Hippocampal formation (tissue), 2 donors: ENCODE data around the gene PDE8B.

Experiments used
- DNase-seq, 2 donors: peaks; one replicate each; lab custom pipeline; 2025; lab: John Stamatoyannopoulos, UW

The PDE8B gene

DNA sequence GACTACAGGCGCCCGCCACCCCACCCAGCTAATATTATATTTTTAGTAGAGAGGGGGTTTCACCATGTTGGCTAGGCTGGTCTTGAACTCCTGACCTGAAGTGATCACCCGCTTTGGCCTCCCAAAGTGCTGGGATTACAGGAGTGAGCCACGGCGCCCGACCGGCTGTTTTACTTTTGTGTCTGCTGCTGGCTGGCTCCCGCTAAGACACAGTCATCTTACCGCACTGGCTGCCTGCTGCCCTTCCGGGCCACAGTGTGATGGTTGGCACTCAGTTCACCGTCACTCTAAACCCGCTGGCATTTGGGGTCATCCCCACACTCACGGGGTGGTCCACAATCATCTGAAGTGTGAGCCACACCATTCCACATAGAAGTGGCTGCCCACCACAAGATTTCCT is 188.0 kb downstream of the PDE8B start:
- no peak for DNase-seq

DNA sequence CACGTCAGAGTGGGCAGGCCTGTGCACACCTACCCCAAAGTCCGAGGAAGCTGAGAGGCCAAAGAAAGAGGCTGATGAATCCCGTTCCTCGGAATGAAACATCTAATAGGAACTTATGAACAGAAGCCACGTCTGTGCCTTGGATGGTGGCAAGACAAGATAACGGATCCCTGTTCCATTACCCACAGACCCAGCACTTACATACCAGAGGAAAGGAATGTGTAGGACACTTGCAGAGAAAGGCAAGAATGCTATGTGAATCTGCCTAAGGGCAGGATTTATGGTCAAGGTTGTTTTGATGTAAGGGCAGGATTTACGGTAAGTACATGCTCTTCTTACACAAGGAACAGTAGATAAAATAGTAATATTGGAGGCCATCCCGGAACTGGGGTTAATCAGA is 188.4 kb downstream of the PDE8B start:
- no peak for DNase-seq

DNA sequence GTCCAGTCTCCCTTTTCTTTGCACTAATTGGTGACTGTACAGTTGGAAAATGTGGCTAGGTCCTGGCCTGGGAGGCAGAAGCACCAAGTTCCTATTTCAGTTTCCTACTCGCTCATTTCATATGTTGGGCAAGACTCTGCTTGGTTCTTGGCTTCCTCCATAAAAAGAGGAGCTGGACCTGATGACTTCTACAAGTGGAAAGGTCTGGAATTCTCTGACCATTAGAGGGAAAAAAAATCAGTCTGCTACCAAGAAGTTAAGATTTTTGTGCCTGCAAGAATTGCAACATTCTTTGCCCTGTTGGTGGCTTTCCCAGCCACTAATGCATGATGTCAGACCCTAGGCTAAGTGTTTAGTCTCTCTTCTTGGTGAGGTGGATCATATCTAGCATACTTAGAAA is 190.2 kb downstream of the PDE8B start:
- DNase-seq: no peak

DNA sequence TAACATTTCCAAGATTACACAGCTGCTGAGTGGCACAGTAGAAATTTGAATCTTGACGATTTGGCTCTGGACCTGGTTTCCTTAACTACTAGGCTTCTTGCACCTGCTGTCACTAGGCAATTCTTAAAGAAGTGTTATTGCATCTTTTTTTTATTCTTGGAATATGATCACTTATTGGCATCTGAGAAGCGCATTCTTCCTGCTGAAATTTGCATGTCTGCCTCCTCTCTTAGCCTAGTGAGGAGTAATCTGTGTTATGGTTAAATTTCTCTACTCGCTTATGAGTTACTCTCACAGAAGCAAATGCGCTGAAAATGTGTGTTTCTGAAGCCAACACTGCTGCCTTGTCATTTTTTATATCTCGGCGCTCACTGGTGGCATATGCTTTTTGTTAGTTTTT is 192.3 kb downstream of the PDE8B start:
- DNase-seq: no peak

DNA sequence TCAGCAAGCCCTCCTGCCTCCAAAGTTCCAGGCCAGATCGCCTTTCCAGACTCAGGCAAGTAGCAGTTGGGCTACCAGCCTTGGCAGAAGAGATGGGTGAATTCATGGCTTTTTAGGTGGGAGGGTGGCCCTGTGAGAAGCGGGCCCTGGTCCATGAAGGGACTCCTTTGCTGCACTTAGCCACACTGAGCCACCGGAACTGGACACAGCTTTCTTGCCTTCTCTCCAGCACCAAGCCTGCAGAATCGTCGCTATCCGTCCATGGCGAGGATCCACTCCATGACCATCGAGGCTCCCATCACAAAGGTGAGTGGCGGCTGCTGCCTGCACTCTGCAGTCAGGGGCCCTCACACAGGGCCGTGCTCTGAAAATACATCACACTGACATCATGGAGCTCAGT is 196.7 kb downstream of the PDE8B start:
- no peak for DNase-seq

DNA sequence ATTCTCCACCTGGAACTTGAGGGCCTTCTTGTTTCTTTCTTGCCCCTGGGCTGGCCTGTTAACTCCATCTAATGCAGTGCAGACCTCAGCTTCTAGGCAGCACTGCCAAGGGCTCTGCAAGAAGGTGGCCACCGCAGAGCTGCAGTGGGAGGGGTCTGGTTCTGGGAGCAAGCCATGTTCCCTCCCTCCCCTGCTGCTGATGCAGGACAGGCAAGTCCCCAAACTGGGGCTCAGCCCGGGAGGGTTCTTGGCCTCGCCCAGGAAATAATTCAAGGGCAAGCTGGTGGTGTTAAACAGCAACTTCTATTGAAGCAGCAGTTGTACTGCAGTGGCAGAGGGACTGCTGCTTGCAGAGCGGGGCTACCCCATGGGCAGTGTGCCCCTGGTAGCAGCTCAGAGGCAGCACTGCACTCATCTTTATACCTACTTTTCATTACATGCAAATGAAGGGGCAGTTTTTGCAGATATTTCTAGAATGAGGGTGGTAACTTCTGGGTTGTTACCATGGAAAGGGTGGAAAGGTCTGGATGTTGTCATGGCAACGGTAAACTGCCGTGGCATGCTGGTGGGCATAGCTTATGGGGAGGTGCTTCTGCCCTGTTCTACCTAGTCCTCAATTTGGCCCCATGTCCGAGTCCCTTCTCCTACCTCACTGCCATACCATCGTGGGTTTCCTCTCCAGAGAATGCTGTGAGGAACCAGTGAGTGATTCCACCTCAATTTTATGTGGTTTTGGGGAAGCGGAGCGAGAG is 199.6 kb downstream of the PDE8B start:
- no peak for DNase-seq

DNA sequence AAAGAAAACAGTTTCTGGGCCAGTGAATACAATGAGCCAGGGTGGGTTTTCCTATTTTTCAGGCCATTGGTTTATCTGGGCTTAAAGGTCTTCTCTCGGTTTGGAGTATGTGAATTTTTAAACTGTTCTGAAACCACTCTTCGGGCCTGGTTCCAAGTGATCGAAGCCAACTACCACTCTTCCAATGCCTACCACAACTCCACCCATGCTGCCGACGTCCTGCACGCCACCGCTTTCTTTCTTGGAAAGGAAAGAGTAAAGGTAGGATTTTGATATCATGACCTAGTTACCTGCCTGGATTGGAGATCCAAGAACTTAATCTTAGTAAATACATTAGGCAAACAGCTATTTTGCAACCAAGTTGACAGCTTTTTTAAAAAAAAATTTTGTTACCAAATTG is 202.6 kb downstream of the PDE8B start:
- DNase-seq: no peak

DNA sequence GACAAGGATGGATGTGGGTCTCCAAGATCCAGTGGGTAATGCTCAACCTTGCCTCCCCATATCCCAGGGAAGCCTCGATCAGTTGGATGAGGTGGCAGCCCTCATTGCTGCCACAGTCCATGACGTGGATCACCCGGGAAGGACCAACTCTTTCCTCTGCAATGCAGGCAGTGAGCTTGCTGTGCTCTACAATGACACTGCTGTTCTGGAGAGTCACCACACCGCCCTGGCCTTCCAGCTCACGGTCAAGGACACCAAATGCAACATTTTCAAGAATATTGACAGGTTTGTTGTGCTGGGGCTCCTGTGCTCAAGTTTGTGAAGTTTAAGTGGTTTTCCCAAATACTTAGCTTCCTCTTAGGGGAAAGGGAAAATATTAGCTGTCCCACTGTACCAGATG is 207.7 kb downstream of the PDE8B start:
- DNase-seq: no peak

DNA sequence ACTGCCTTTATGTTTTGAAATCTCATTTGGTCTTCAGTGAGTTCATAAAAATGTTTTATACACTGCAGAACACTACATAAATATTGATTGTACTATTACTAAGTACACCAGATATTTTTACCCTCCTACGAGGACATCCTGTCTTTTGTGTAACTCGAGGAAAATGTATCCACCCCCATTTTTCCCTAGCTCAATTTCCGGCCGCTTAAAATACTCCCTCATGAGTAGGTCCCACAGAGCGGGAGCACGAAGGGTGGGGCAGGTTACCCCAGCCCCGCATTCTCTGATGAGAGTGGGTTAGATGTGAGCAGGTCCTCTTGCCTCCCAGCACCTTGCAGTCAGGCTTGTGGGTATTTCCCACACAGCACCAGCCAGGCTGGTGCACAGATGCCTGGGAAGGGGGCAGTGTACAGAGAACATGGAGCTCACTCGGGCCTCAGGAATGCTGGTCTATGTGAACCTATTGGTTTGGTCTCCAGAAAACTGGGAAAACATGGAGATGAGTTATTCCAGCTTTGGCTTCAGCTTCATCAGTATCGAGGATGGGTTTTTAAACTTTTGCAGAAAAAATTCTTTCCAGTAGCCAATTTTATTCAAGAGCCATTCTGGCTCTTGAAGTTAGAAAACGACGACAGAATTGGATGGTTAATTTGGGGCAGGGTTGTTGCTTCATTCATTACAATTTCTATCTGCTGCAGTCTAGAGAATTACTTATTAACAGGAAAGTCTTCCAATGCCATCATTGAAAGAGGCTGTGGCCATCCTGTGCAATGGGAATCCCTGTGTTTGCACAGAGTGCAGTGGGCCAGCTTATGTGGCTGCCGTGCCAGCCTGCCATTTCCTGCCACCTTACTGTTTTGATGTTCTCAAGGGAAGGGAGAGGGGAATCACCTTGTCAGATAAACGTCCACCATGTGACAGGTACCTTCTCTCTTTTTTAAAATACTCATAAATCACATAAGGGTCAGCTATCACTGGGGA is 208.4 kb downstream of the PDE8B start:
- no peak for DNase-seq

DNA sequence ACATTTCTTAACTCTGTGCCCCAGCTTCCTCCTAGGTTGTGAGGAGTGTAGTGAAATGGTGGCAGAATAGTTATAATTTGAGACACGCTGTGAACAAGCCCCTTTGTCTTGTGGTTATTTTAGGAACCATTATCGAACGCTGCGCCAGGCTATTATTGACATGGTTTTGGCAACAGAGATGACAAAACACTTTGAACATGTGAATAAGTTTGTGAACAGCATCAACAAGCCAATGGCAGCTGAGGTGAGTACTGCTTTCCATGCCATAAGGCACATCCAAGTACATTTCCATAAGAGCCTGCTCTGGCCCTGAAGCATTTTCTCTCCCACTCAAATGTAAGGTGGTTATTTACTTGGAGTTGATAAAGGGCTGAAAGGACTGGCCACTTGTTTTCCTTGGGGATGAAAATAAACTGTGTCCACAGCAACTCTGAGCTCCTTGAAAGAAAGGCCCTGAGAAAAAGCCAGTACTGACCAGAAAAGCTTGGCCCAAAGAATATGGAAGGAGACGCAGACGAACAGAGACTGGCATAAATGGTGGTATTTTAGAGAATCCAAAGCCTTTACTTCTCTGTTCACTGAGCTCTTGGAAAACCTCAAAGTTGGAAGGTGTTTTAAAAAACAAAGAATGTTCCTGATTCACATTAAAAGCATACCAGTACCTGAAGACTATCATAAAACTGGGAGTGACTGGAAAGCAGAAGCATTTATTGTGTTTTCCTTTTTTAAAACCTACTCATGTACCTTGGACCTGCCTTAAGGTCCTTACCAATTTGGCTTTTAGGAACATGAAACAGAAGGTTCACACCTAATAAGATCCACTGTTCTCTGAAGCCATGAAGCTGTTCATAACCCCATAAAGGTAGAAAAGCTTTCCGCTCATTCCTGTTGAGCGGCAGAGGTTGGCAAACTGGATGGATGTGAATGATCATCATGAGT is 209.4 kb downstream of the PDE8B start:
- no peak for DNase-seq

DNA sequence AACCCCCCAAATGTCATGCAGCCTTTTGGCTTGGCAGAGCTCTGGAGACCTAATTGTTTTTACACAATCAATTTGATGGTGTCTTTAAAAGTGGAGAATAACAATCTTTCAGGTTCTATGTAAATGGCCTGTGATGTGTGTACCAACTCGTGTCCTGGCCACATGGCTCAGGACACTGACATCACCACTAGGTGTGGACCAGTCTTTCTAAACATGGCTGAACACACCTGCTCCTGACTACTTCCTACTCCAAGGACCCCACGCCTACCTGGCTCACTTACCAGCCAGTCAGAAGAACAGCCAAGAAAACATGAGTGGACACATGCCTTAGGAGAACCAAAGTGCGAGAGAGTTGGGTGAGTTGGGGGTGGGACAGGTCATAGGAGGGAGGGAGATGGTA is 210.5 kb downstream of the PDE8B start:
- DNase-seq: no peak

DNA sequence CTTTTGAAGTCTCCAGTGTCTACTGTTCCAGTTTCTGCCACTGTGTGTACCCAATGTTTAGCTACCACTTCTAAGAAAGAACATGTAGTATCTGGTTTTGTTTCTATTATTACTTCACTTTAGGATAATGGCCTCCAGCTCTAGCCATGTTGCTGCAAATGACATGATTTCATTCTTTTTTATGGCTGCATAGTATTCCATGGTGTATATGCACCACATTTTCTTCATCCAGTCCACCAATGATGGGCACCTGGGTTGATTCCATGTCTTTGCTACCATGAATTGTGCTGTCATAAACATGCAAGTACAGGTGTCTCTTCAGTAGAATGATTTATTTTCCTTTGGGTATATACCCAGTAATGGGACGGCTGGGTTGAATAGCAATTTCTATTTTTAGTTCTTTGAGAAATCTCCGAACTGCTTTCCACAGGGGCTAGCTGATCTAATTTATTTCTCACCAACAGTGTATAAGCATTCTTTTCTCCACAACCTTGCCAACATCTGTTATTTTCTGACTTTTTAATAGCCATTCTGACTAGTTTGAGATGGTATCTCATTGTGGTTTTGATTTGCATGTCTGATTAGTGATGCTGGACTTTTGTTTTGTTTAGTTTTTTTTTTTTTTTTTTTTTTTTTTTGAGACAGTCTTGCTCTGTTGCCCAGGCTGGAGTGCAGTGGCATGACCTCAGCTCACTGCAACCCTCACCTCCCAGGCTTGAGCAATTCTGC is 212.7 kb downstream of the PDE8B start:
- no peak for DNase-seq

DNA sequence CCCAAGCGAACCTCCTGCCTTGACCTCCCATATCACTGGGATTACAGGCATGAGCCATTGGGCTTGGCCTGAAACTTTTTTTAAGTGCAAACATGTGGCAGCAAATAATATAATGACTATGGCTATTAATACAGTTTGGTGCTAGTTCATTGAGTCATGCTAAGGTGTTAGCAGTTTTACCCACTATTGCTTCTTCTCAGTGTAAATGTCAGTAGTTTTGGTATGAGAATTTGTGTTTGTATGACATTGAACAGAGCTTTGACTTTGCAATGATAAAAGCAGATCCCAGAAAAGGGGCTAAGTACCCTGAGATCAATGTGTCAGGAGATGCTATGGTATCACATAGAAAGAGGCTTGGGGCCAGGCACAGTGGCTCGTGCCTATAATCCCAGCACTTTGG is 214.4 kb downstream of the PDE8B start:
- no peak for DNase-seq

DNA sequence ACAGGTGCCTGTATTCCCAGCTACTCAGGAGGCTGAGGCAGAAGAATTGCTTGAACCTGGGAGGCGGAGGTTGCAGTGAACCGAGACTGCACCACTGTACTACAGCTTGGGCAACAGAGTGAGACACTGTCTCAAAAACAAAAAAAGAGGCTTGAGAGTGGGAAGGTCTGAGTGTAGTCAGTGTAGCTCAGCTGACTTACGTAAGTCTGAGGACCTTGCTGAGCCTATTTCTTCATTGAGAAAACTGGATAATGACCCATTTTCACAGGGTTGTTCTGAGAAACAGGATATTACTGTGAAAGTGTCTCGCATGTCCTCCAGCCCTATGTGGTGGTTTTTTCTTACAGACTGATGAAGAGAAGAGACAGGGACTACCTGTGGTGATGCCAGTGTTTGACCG is 214.9 kb downstream of the PDE8B start:
- DNase-seq: no peak

DNA sequence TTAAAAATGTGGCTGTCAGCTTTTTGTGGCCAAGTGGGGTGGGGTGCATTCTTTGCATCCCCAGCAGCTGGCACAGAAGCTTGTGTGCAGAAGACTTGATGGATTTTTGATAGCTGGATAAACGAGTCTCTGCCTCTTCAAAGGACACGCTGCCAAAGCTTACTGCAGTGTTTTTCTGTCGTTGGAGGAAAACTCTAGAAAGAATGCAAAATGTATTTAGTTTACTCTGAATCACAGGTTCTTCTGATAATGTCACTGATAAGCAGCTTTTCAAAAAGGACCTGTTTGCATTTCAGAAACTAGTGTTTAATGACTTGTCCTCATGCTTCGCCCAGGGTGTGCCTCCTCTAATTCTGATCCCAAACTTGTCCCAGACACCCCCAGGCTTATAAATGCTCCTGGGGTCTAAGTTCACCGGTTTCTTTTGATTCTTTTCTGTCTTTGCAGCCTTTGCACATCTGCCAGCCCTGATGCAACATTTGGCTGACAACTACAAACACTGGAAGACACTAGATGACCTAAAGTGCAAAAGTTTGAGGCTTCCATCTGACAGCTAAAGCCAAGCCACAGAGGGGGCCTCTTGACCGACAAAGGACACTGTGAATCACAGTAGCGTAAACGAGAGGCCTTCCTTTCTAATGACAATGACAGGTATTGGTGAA is 215.6 kb downstream of the PDE8B start:
- no peak for DNase-seq

DNA sequence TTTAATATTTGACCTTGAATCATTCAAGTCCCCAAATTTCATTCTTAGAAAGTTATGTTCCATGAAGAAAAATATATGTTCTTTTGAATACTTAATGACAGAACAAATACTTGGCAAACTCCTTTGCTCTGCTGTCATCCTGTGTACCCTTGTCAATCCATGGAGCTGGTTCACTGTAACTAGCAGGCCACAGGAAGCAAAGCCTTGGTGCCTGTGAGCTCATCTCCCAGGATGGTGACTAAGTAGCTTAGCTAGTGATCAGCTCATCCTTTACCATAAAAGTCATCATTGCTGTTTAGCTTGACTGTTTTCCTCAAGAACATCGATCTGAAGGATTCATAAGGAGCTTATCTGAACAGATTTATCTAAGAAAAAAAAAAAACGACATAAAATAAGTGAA is 216.2 kb downstream of the PDE8B start:
- no peak for DNase-seq

DNA sequence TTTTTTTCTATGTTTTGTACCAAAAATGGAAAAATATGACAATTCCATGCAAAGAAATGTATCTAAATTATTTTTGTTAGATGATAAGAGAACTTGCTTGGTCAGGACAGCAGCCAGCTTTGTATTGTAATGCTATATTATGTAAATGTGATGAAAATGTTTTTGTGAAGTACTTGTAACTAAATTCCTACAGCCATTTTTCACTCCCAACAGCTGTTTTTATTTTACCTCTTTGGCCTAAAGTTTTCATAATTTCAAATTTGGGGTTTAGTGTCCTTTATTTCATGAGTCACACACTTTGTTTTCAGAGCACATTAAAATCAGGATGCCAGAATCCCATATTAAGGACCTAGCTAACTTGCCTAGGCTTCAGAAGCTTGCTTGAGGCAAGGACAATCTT is 217.5 kb downstream of the PDE8B start:
- no peak for DNase-seq

DNA sequence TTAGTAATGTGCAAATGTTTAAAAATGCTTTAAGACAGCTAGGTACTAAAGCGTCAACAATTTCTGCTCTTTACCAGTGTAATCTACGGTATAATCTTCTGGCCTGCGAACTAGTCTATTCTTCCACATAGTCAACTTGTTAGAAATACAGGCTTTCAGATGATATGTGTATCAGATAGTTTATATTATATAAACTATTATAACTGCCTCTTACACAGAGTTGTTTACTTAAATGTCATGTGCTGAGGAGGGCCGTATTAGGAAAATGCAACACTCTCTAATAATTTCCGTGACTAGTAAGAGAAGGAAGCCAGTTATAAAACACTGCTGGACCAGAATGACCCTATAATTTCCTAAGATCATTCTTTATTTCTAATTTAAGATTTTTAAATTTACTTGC is 218.0 kb downstream of the PDE8B start:
- DNase-seq: no peak

DNA sequence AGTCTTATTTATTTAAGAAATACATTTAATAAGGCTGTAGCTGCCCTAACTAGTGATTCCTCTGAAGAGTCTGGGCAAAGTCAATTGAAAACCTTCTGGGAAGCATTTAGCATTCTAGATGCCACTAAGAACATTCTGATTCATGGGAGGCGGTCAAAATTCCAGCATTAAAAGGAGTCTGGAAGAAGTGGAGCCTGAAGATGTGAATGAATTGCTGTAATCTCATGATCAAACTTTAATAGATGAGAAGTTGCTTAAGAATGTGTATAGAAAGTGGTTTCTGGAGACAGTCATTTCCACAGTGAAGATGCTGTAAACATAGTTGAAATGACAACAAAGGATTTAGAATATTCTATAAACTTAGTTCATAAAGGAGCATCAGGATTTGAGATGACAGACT is 220.2 kb downstream of the PDE8B start:
- no peak for DNase-seq

DNA sequence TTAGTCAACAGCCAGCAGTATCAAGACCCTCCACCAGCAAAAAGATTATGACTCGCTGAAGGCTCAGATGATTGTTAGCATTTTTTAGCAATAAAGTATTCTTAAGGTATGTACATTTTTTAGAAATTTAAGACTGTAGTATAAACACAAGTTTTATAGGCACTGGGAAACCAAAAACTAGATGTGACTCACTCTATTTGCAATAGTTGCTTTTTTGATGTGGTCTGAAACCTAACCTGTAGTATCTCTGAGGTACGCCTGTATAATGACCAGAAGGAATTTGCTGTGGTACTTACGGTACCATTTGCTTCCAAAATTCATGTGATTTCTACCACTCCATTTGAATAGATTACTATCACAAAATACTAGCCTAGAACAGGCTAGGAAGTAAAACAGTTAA is 220.8 kb downstream of the PDE8B start:
- no peak for DNase-seq

DNA sequence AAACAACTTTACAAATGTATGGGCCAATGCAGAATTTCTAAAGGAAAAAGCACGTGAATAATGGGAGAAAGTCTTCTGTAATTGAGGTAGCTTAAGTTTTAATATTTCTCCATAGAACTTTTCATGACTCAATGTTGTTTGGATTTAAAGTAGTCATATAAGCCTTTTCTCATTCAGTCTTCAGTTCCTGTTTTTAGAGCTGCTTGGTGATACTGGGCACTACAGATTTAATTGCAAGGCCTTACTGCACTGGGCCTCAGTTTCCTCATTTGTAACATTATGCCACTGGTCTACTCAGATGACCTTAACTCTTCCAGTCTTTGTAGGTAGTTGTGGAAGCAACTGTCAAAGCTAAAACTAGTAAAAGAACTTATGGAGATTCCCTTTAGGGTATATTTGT is 221.2 kb downstream of the PDE8B start:
- DNase-seq: no peak
